ENCODE data around the gene PLIN4.

DNA sequence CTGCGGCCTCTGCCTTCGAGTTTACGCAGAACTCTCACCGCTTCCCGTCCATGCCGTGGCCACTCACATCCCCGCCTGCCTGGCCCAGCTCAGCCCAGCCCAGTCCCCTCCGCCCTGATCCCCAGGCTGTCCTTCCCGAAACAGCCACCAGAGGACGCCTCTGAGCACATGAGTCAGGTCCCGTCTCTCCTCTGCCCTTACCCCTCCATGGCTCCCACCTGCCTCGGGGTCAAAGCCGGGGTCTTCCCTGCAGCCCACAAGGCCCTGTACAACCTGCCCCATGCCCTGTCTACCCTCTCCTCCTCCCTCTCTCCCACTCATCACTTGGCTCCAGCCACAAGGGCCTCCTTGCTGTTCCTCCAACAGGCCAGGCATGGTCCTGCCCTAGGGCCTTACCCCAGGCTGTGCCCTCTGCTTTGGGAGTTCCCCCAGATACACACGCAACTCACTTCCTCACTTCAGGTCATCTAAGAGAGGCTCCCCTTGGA lies 49.3 kb upstream of the PLIN4 start:
- peak; percentile 65 to 90 (median 82) for TF ChIP-seq CTCF (IDR thresholded peaks at IDR 0.05)
- no peak for TF ChIP-seq POLR2A (IDR thresholded peaks at IDR 0.05)
